ENCODE data around the gene FFAR1.

Gene FFAR1

DNA sequence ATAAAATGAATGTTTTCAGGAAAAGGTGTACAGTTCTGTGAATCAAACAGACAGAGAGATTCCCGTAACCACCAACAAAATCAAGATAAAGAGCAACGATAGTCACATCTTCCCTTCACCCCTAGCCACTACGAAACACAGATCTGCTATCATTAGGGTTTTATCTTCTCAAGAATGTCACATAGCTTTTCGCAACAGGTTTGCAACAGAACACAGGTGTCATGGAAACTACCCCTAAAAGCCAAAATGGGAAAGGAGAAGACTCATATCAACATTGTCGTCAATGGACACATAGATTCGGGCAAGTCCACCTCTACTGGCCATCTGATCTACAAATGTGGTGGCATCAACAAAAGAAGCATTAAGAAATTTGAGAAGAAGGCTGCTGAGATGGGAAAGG is 34.2 kb downstream of the FFAR1 start:
- TF ChIP-seq FOXP2 (optimal IDR thresholded peaks at IDR 0.05; ENCODE audit: borderline replicate concordance, extremely low read depth, extremely low read length, insufficient read depth) (no peak), SIN3A (IDR thresholded peaks at IDR 0.05; ENCODE audit: borderline replicate concordance, insufficient read depth, low read length) (no peak), POLR2AphosphoS5 (IDR thresholded peaks at IDR 0.05; ENCODE audit: low read depth, low read length) (no peak), TAF1 (IDR thresholded peaks at IDR 0.05; ENCODE audit: borderline replicate concordance, insufficient read depth, low read length) (no peak)
- TF ChIP-seq, protein P1, sequence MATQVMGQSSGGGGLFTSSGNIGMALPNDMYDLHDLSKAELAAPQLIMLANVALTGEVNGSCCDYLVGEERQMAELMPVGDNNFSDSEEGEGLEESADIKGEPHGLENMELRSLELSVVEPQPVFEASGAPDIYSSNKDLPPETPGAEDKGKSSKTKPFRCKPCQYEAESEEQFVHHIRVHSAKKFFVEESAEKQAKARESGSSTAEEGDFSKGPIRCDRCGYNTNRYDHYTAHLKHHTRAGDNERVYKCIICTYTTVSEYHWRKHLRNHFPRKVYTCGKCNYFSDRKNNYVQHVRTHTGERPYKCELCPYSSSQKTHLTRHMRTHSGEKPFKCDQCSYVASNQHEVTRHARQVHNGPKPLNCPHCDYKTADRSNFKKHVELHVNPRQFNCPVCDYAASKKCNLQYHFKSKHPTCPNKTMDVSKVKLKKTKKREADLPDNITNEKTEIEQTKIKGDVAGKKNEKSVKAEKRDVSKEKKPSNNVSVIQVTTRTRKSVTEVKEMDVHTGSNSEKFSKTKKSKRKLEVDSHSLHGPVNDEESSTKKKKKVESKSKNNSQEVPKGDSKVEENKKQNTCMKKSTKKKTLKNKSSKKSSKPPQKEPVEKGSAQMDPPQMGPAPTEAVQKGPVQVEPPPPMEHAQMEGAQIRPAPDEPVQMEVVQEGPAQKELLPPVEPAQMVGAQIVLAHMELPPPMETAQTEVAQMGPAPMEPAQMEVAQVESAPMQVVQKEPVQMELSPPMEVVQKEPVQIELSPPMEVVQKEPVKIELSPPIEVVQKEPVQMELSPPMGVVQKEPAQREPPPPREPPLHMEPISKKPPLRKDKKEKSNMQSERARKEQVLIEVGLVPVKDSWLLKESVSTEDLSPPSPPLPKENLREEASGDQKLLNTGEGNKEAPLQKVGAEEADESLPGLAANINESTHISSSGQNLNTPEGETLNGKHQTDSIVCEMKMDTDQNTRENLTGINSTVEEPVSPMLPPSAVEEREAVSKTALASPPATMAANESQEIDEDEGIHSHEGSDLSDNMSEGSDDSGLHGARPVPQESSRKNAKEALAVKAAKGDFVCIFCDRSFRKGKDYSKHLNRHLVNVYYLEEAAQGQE (IDR thresholded peaks at IDR 0.05; ENCODE audit: insufficient read depth in 1 of 2, low read depth in 2 of 2, low read length in 2 of 2) = no peak

DNA sequence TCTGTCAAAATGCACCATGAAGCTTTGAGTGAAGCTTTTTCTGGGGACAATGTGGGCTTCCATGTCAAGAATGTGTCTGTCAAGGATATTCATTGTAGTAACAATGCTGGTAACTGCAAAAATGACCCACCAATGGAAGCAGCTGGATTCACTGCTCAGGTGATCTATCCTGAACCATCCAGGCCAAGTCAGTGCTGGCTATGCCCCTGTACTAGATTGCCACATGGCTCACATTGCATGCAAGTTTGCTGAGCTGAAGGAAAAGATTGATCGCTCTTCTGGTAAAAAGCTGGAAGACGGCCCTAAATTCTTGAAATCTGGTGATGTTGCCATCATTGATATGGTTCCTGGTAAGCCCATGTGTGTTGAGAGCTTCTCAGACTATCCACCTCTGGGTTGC is 35.8 kb downstream of the FFAR1 start:
- TF ChIP-seq, protein P1 (IDR thresholded peaks at IDR 0.05; ENCODE audit: insufficient read depth in 1 of 2, low read depth in 2 of 2, low read length in 2 of 2) = no peak
- TF ChIP-seq TAF1 (IDR thresholded peaks at IDR 0.05; ENCODE audit: borderline replicate concordance, insufficient read depth, low read length) (no peak), POLR2AphosphoS5 (IDR thresholded peaks at IDR 0.05; ENCODE audit: low read depth, low read length) (no peak), SIN3A (IDR thresholded peaks at IDR 0.05; ENCODE audit: borderline replicate concordance, insufficient read depth, low read length) (no peak), FOXP2 (optimal IDR thresholded peaks at IDR 0.05; ENCODE audit: borderline replicate concordance, extremely low read depth, extremely low read length, insufficient read depth) (no peak)

DNA sequence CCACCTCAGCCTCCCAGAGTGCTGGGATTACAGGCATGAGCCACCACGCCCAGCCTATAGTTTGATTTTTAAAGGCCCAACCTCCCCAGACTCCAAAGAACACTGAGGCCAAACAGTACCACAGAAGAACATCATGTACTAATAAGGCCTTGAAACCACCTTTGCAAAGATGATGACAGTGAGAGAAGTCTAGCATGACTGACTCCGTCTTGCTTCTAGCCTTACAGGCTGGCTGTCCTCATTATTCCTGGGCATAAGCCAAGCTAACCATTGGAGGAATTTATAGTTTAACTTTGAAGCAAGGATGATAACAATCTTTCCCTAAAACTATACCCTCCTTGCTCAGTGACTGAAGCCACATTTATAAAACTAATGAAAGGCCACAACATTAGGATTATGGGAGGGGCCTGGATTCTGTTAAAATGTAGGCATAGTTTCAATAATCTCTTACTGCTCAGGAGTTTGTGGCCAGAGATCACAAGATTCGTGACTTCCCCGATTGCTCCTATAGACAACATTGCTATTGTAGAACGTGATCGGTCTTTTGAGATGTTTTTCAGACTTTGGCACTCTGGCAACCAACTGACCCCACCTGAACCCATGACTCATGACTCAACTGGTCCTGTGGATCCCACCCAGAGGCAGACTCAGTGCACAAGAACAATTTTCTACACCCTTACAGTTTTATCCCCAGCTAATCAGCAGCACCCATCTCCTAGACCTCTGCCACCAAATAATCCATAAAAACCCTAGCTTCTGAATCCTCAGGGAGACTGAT is 40.8 kb downstream of the FFAR1 start:
- TF ChIP-seq TAF1 (IDR thresholded peaks at IDR 0.05; ENCODE audit: borderline replicate concordance, insufficient read depth, low read length) (no peak), SIN3A (IDR thresholded peaks at IDR 0.05; ENCODE audit: borderline replicate concordance, insufficient read depth, low read length) (no peak), FOXP2 (optimal IDR thresholded peaks at IDR 0.05; ENCODE audit: borderline replicate concordance, extremely low read depth, extremely low read length, insufficient read depth) (no peak), POLR2AphosphoS5 (IDR thresholded peaks at IDR 0.05; ENCODE audit: low read depth, low read length) (no peak)
- TF ChIP-seq, protein P1 (IDR thresholded peaks at IDR 0.05; ENCODE audit: insufficient read depth in 1 of 2, low read depth in 2 of 2, low read length in 2 of 2) = no peak

DNA sequence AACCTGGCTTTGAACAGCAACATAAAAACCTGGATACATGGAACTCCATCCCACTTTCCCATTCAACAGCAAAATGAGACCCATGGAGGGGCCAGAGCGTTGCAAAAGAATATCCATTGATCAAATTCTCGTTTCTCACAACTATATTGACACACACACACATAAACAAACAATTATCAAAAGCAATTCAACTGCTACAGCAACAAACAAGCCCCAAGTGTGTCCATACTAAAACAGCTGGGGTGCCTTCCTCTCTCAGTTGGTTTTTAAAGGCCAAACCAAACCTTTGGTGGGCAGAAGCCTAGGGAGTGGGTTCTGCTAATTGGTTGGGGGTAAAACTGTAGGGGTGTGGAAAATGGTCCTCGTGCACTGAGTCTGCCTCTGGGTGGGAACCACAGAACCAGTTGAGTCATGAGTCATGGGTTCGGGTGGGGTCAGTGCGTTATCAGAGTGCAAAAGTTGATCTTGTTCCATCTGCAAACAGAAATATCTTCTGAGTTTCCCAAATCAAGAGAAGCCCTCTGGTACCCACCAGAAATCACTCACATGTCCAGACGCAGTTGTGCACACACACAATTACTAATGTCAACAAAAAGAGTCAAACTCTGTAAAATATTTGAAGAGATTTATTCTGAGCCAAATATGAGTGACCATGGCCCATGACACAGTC is 41.6 kb downstream of the FFAR1 start:
- TF ChIP-seq, protein P1 (IDR thresholded peaks at IDR 0.05; ENCODE audit: insufficient read depth in 1 of 2, low read depth in 2 of 2, low read length in 2 of 2) = no peak
- TF ChIP-seq SIN3A (IDR thresholded peaks at IDR 0.05; ENCODE audit: borderline replicate concordance, insufficient read depth, low read length) (no peak), TAF1 (IDR thresholded peaks at IDR 0.05; ENCODE audit: borderline replicate concordance, insufficient read depth, low read length) (no peak), POLR2AphosphoS5 (IDR thresholded peaks at IDR 0.05; ENCODE audit: low read depth, low read length) (no peak), FOXP2 (optimal IDR thresholded peaks at IDR 0.05; ENCODE audit: borderline replicate concordance, extremely low read depth, extremely low read length, insufficient read depth) (no peak)
